ENCODE data around the gene LTBP1. TPM values are rescaled to one million over a fixed set of nuclear protein-coding genes. Genes with fewer than 3 reads are reported as not detected.

Gene LTBP1
- total RNA-seq, 3 donors from 2014 or later (not counting 1 experiment from before 2014, with no cell fraction given) = 1.7 to 4.7 (median 3.5) TPM

DNA sequence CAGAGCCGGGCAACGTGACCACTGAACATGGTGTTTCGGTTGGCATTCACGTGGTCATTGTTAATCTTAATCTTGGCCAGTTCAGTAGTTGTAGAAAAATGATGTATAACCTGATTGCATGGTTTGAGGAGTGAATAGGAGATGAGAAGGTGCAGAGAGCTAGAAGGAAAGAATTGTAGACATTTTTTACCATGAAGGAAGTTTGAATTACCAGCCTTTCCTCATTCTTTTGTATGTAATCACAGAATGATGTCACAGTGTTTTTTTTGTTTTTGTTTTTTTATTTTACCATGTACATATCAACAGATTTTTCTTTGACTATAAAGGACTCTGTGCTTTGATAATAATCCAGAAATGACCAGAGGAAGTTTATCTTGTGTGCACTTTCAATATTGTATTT, 126.3 kb downstream of the LTBP1 start:
- intact Hi-C loops (cut with micrococcal nuclease) = no loop called here
- Histone ChIP-seq H3K4me3 (ENCODE audit: low read length) (no peak overlapping the region), H3K36me3 (ENCODE audit: control insufficient read depth, insufficient read depth, low read length) (no peaks in the 10 kb centered on the region), H3K4me1 (ENCODE audit: control insufficient read depth, insufficient read depth, low read length) (no peaks in the 10 kb centered on the region), H3K9me3 (ENCODE audit: control insufficient read depth, insufficient read depth, low read length) (no peaks in the 10 kb centered on the region), H3K27ac (ENCODE audit: low read length) (no peak overlapping the region), H3K27me3 (ENCODE audit: control insufficient read depth, insufficient read depth, low read length) (no peaks in the 10 kb centered on the region)
- Mint-ChIP-seq H3K4me3 (no peak overlapping the region), H3K27me3 (ENCODE audit: low read depth in 2 of 2) (peaks cover 0 to 5% of the 10 kb centered on the region in 2 donors), H3K9me3 (no peaks in the 10 kb centered on the region), H3K4me1 (no peaks in the 10 kb centered on the region), H3K27ac (no peak overlapping the region), H3K36me3 (no peaks in the 10 kb centered on the region)
- DNase-seq = no peak
- no peak for TF ChIP-seq CTCF (IDR thresholded peaks at IDR 0.05)
- WGBS (ENCODE audit: insufficient coverage) = 92% methylated on average over 4 of the region's 4 CpGs
- ATAC-seq = no peak

DNA sequence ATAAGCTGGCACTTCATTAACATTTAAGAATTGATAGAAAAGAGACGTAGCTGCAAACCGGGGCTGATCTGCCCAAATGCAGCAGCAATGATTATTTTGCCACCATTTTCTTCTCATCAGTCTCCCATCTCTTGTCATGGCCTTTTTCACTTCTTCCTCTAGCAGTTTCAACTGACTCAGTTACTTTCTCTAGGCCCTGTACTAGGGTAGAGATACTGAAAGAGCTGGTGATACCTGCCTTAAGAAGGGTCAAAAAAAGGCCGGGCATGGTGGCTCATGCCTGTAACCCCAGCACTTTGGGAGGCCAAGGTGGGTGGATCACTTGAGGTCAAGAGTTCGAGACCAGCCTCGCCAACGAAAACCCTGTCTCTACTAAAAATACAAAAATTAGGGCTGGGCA, 127.4 kb downstream of the LTBP1 start:
- Mint-ChIP-seq H3K4me1 (no peaks in the 10 kb centered on the region), H3K27me3 (ENCODE audit: low read depth in 2 of 2) (peaks cover 0 to 5% of the 10 kb centered on the region in 2 donors), H3K4me3 (no peak overlapping the region), H3K36me3 (no peaks in the 10 kb centered on the region), H3K9me3 (no peaks in the 10 kb centered on the region), H3K27ac (no peak overlapping the region)
- intact Hi-C loops (cut with micrococcal nuclease) = no loop called here
- WGBS (ENCODE audit: insufficient coverage) = 91% methylated on average over 6 of the region's 6 CpGs
- H3K36me3 ChIP-seq (ENCODE audit: control insufficient read depth, insufficient read depth, low read length) = no peaks in the 10 kb centered on the region
- H3K27ac ChIP-seq (ENCODE audit: low read length) = no peak overlapping the region
- no peaks in the 10 kb centered on the region for H3K4me1 ChIP-seq (ENCODE audit: control insufficient read depth, insufficient read depth, low read length)
- ATAC-seq (no peak), DNase-seq (no peak)
- no peaks in the 10 kb centered on the region for H3K27me3 ChIP-seq (ENCODE audit: control insufficient read depth, insufficient read depth, low read length)
- TF ChIP-seq CTCF (IDR thresholded peaks at IDR 0.05) = no peak
- no peak overlapping the region for H3K4me3 ChIP-seq (ENCODE audit: low read length)
- no peaks in the 10 kb centered on the region for H3K9me3 ChIP-seq (ENCODE audit: control insufficient read depth, insufficient read depth, low read length)

DNA sequence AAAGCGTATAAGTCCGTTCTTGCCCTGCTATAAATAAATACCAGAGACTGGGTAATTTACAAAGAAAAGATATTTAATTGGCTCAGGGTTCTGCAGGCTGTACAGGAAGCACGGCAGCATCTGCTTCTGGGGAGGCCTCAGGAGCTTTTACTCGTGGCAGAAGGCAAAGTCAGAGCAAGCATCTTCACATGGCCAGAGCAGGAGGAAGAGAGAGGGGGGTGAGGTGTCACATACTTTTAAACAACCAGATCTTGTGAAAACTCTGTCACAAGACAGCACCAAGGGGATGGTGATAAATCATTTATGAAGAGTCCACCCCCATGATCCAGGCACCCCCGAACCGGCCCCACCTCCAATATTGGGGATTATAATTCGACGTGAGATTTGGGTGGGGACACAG, 130.6 kb downstream of the LTBP1 start:
- ATAC-seq = peak in 1 of 3 donors; percentile 80

More for the DNA sequence above, 130.6 kb downstream of the LTBP1 start:
- H3K4me3 Mint-ChIP-seq = no peak overlapping the region
- no peaks in the 10 kb centered on the region for H3K9me3 Mint-ChIP-seq
- H3K36me3 ChIP-seq (ENCODE audit: control insufficient read depth, insufficient read depth, low read length) = no peaks in the 10 kb centered on the region
- no peak for TF ChIP-seq CTCF (IDR thresholded peaks at IDR 0.05)
- intact Hi-C loops (cut with micrococcal nuclease) = no loop called here
- 76% methylated on average over 8 of the region's 8 CpGs for WGBS (ENCODE audit: insufficient coverage)
- H3K4me3 ChIP-seq (ENCODE audit: low read length) = no peak overlapping the region
- H3K4me1 ChIP-seq (ENCODE audit: control insufficient read depth, insufficient read depth, low read length) = no peaks in the 10 kb centered on the region
- no peak overlapping the region for H3K27ac Mint-ChIP-seq
- DNase-seq = no peak
- H3K36me3 Mint-ChIP-seq = no peaks in the 10 kb centered on the region
- no peaks in the 10 kb centered on the region for H3K9me3 ChIP-seq (ENCODE audit: control insufficient read depth, insufficient read depth, low read length)
- no peaks in the 10 kb centered on the region for H3K27me3 ChIP-seq (ENCODE audit: control insufficient read depth, insufficient read depth, low read length)
- no peaks in the 10 kb centered on the region for H3K4me1 Mint-ChIP-seq
- H3K27me3 Mint-ChIP-seq (ENCODE audit: low read depth in 2 of 2) = no peaks in the 10 kb centered on the region
- H3K27ac ChIP-seq (ENCODE audit: low read length) = no peak overlapping the region

Measured in natural killer cell (primary cell).